ENCODE data around the gene LAMA3. TPM values are rescaled to one million over a fixed set of nuclear protein-coding genes. Genes with fewer than 3 reads are reported as not detected.

LAMA3 gene
- total and polyA plus RNA-seq, 2 experiments from 2014 or later, result 3.9 to 4.9 TPM

- TF ChIP-seq NANOG (IDR thresholded peaks at IDR 0.05; ENCODE audit: borderline replicate concordance) (no peak), JUNB (IDR thresholded peaks at IDR 0.05; ENCODE audit: unreplicated experiment) (no peak), ZNF331 (CRISPR knock-in tag; IDR thresholded peaks at IDR 0.05; ENCODE audit: low read depth) (no peak)
Observed at GRCh38 chr18:23799540-23799939, 110.3 kb downstream of the LAMA3 start (continued).

GRCh38 chr18:23800902-23801301, 111.6 kb downstream of the LAMA3 start:
- H3K27me3 Mint-ChIP-seq (ENCODE audit: insufficient read depth, low read depth, poor library complexity), result no peaks in the 10 kb centered on the region
- Histone ChIP-seq H2AFZ (no peak overlapping the region), H4K20me1 (replicated peaks; ENCODE audit: insufficient read depth) (no peaks in the 10 kb centered on the region), H3K4me1 (ENCODE audit: insufficient read depth) (no peaks in the 10 kb centered on the region), H3K27me3 (ENCODE audit: insufficient read depth) (no peaks in the 10 kb centered on the region), H3K4me3 (no peak overlapping the region), H3K27ac (ENCODE audit: low read depth) (no peak overlapping the region), H3K9me2 (ENCODE audit: insufficient read depth) (peaks cover 13% of the 10 kb centered on the region; the same call in 1 of the 2 replicates), H3K79me2 (replicated peaks; ENCODE audit: insufficient read depth) (no peaks in the 10 kb centered on the region), H3F3A (replicated peaks; ENCODE audit: low read depth) (no peaks in the 10 kb centered on the region), H3K4me2 (no peak overlapping the region), H3K36me3 (ENCODE audit: insufficient read depth) (no peaks in the 10 kb centered on the region)
- no peak for TF ChIP-seq NANOG (IDR thresholded peaks at IDR 0.05; ENCODE audit: borderline replicate concordance)
- no peak for TF ChIP-seq ZNF331 (CRISPR knock-in tag; IDR thresholded peaks at IDR 0.05; ENCODE audit: low read depth)
- TF ChIP-seq POLR2AphosphoS5 (IDR thresholded peaks at IDR 0.05; ENCODE audit: low read depth), result no peak
- TF ChIP-seq, protein P1, sequence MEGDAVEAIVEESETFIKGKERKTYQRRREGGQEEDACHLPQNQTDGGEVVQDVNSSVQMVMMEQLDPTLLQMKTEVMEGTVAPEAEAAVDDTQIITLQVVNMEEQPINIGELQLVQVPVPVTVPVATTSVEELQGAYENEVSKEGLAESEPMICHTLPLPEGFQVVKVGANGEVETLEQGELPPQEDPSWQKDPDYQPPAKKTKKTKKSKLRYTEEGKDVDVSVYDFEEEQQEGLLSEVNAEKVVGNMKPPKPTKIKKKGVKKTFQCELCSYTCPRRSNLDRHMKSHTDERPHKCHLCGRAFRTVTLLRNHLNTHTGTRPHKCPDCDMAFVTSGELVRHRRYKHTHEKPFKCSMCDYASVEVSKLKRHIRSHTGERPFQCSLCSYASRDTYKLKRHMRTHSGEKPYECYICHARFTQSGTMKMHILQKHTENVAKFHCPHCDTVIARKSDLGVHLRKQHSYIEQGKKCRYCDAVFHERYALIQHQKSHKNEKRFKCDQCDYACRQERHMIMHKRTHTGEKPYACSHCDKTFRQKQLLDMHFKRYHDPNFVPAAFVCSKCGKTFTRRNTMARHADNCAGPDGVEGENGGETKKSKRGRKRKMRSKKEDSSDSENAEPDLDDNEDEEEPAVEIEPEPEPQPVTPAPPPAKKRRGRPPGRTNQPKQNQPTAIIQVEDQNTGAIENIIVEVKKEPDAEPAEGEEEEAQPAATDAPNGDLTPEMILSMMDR (conservative IDR thresholded peaks at IDR 0.05; ENCODE audit: low read depth in 2 of 2), result no peak
- no peak for TF ChIP-seq CREB1 (CRISPR knock-in tag; IDR thresholded peaks at IDR 0.05; ENCODE audit: low read depth)
- TF ChIP-seq EZH2 (IDR thresholded peaks at IDR 0.05; ENCODE audit: low read depth, unreplicated experiment), result no peak
- TF ChIP-seq STAT1 (IDR thresholded peaks at IDR 0.05; ENCODE audit: unreplicated experiment), result no peak
- TF ChIP-seq ETS1 (IDR thresholded peaks at IDR 0.05), result no peak
- no peak for TF ChIP-seq ZNF462 (CRISPR knock-in tag; IDR thresholded peaks at IDR 0.05)
- no peak for TF ChIP-seq ZNF114 (CRISPR knock-in tag; IDR thresholded peaks at IDR 0.05)
- TF ChIP-seq REST (IDR thresholded peaks at IDR 0.05; ENCODE audit: unreplicated experiment), result no peak
- no peak for TF ChIP-seq JUNB (IDR thresholded peaks at IDR 0.05; ENCODE audit: unreplicated experiment)
- no peak for TF ChIP-seq EZH2phosphoT487 (IDR thresholded peaks at IDR 0.05; ENCODE audit: unreplicated experiment)
- H3K4me3 Mint-ChIP-seq, result no peak overlapping the region
- no peaks in the 10 kb centered on the region for H3K9me3 Mint-ChIP-seq
- H3K27ac Mint-ChIP-seq, result no peak overlapping the region
- peaks cover 4% of the 10 kb centered on the region; the same call in 2 of the 3 replicates for H3K4me1 Mint-ChIP-seq
- H3K36me3 Mint-ChIP-seq (ENCODE audit: low read depth), result no peaks in the 10 kb centered on the region
- DNase-seq (ENCODE audit: low spot score) (no peak), ATAC-seq (no peak)
